ENCODE data around the gene CD248.

DNA sequence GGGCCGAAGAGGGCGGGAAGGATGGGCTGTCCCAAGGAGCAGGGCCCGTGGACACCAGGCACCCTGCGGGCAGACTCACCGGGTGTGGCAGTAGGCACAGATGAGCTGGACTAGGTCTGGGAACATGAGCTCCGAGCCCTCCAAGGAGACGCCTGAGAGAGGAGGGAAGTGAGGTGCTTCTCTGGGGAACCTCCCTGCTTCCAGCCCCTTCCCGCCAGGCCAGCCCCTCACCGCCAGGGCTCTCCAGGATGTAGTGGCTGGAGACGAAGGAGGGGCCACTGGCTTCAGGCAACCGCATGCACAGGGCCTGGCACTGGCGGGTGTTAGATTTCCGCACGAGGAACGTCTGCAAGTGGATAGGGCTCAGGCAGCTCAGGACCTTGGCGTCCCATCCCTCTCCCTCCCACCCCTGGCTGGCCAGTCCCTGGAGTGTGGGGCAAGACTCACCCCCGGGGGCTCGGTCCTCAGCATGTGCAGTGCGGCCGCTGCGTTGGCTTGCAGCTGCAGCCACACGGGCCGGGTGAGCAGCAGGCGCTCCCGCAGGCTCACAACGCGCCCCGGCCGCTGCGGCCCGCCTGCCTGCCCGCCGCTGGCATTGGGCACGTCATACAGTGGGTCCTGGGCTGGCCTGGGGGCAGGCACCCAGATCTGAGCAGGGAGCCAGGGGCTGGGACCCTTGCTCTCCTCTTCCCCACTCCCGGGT lies 18.8 kb upstream of the CD248 start:
- no peak for TF ChIP-seq CTCF (IDR thresholded peaks at IDR 0.05)
- TF ChIP-seq POLR2AphosphoS5 (IDR thresholded peaks at IDR 0.05): no peak
- no peak for TF ChIP-seq EP300 (IDR thresholded peaks at IDR 0.05)
- TF ChIP-seq POLR2A (IDR thresholded peaks at IDR 0.05): no peak

All from stomach (tissue), 4 donors.